Measurements from ENCODE around the gene CTXN2.

The CTXN2 gene

GRCh38 chr15:48191574-48192225 lies at the start of gene CTXN2:
Gene CTXN2, plus strand, starts transcription at chr15:48191665. Its CDS starts 9,636 bp downstream, at chr15:48201301.
- DNase-seq (ENCODE audit: low spot score): no peak

- DNase-seq (ENCODE audit: low spot score): no peak
Observed at GRCh38 chr15:48143856-48144255, 47.6 kb upstream of the CTXN2 start.

GRCh38 chr15:48144889-48145288 lies 46.6 kb upstream of the CTXN2 start:
- DNase-seq (ENCODE audit: low spot score): no peak

GRCh38 chr15:48145923-48146322 lies 45.5 kb upstream of the CTXN2 start:
- DNase-seq (ENCODE audit: low spot score): no peak

GRCh38 chr15:48147358-48147757 lies 44.1 kb upstream of the CTXN2 start:
- no peak for DNase-seq (ENCODE audit: low spot score)

- peak; percentile 78 for DNase-seq (ENCODE audit: low spot score)
Observed at GRCh38 chr15:48149858-48150257, 41.6 kb upstream of the CTXN2 start.

- no peak for DNase-seq (ENCODE audit: low spot score)
Observed at GRCh38 chr15:48153526-48153925, 37.9 kb upstream of the CTXN2 start.

GRCh38 chr15:48168616-48169015 lies 22.8 kb upstream of the CTXN2 start:
- DNase-seq (ENCODE audit: low spot score): no peak

- no peak for DNase-seq (ENCODE audit: low spot score)
Observed at GRCh38 chr15:48170981-48171380, 20.5 kb upstream of the CTXN2 start.

- DNase-seq (ENCODE audit: low spot score): no peak
Observed at GRCh38 chr15:48175126-48175525, 16.3 kb upstream of the CTXN2 start.

- DNase-seq (ENCODE audit: low spot score): no peak
Observed at GRCh38 chr15:48176112-48176511, 15.4 kb upstream of the CTXN2 start.

GRCh38 chr15:48176957-48177356 lies 14.5 kb upstream of the CTXN2 start:
- no peak for DNase-seq (ENCODE audit: low spot score)

GRCh38 chr15:48177383-48177765 lies 14.1 kb upstream of the CTXN2 start:
- no peak for DNase-seq (ENCODE audit: low spot score)

GRCh38 chr15:48177766-48178647 lies 13.5 kb upstream of the CTXN2 start, which contains the start of gene MYEF2:
Gene MYEF2, minus strand, starts transcription at chr15:48178295. Its CDS starts 58 bp downstream, at chr15:48178237.
- no peak for DNase-seq (ENCODE audit: low spot score)

- no peak for DNase-seq (ENCODE audit: low spot score)
Observed at GRCh38 chr15:48178648-48178931, 12.9 kb upstream of the CTXN2 start.

GRCh38 chr15:48182749-48183148 lies 8.7 kb upstream of the CTXN2 start:
- DNase-seq (ENCODE audit: low spot score): no peak

- no peak for DNase-seq (ENCODE audit: low spot score)
Observed at GRCh38 chr15:48185529-48185928, 5.9 kb upstream of the CTXN2 start.

GRCh38 chr15:48186271-48186670 lies 5.2 kb upstream of the CTXN2 start:
- DNase-seq (ENCODE audit: low spot score): no peak

GRCh38 chr15:48190932-48191573 lies 412 bp upstream of the CTXN2 start:
- peak; percentile 52 for DNase-seq (ENCODE audit: low spot score)

- DNase-seq (ENCODE audit: low spot score): no peak
Observed at GRCh38 chr15:48202068-48202467, 10.6 kb downstream of the CTXN2 start.

- DNase-seq (ENCODE audit: low spot score): no peak
Observed at GRCh38 chr15:48205981-48206380, 14.5 kb downstream of the CTXN2 start, which contains the start of gene SLC12A1. Gene SLC12A1, plus strand, starts transcription at chr15:48206302. Its CDS starts 1,418 bp downstream, at chr15:48207720.

GRCh38 chr15:48221261-48221660 lies 29.8 kb downstream of the CTXN2 start:
- DNase-seq (ENCODE audit: low spot score): no peak

- DNase-seq (ENCODE audit: low spot score): no peak
Observed at GRCh38 chr15:48221885-48222284, 30.4 kb downstream of the CTXN2 start.
